Activated T-helper 2 cell treated with anti-CD3 and anti-CD28 coated beads, Interferon-gamma antibody, Interleukin-2, Interleukin-4, amounts not matched to agents 10 μg/mL and 5 μg/mL and 100 μg/mL, durations not matched to agents 14 hours and 24 hours and 36 hours (primary cell): ENCODE measurements around the gene LRRC14B. TPM values are rescaled to one million over a fixed set of nuclear protein-coding genes. Genes with fewer than 3 reads are reported as not detected.
"Not testable (repeated sequence)": the region's sequence is repeated elsewhere in the genome, so short reads cannot be mapped to it uniquely, and the experiment has no call there.

ENCODE experiments used
- DNase-seq: peaks from one replicate; pipeline ENCODE4 v3.0.0; 2021; ENCODE audit warnings: low spot score
- H3K27ac Mint-ChIP-seq: one replicate; pipeline ENCODE4 v1.8.0; 2021; ENCODE audit warnings: mixed read lengths
- H3K27me3 Mint-ChIP-seq: one replicate; pipeline ENCODE4 v1.8.0; 2021; ENCODE audit warnings: low read depth, mixed read lengths
- H3K36me3 Mint-ChIP-seq: one replicate; pipeline ENCODE4 v1.8.0; 2021; ENCODE audit warnings: low read depth, mixed read lengths
- H3K4me1 Mint-ChIP-seq: one replicate; pipeline ENCODE4 v1.8.0; 2021; ENCODE audit warnings: low read depth, mixed read lengths
- H3K4me3 Mint-ChIP-seq: one replicate; pipeline ENCODE4 v1.8.0; 2021; ENCODE audit warnings: low read depth, mild to moderate bottlenecking, moderate library complexity, mixed read lengths
- H3K9me3 Mint-ChIP-seq: one replicate; pipeline ENCODE4 v1.8.0; 2021; ENCODE audit warnings: mixed read lengths
- intact Hi-C: fragments of 100-400 bp; cut with micrococcal nuclease; formaldehyde crosslinking; loops from one replicate; pipeline ENCODE4 v1.15.1; 2023
- total RNA-seq: library from RNA; stranded (reverse); gene quantifications from 2 replicates; pipeline ENCODE4 v1.2.3, GENCODE V29; 2022

The LRRC14B gene
- total RNA-seq, 1 donor from 2014 or later = not detected

- not testable (repeated sequence) for H3K27me3 Mint-ChIP-seq, H3K9me3 Mint-ChIP-seq
- peak; percentile 97 for DNase-seq
- H3K4me1 Mint-ChIP-seq = peaks cover 42% of the 10 kb centered on the region
- peak within 1 kb of the TSS; percentile 86 for H3K27ac Mint-ChIP-seq
- H3K36me3 Mint-ChIP-seq = peaks cover 40% of the 10 kb centered on the region
- peak within 1 kb of the TSS; percentile 94 for H3K4me3 Mint-ChIP-seq
- intact Hi-C loops = loop anchor here (2.0 kb wide), 1 partner anchor 29 kb away; no protein-coding TSS in a partner anchor
These were observed 26.5 kb downstream of the LRRC14B start, which contains the start of the genes CCDC127 and SDHA for GRCh38 chr5:217494-218456. TSS of gene CCDC127 (minus strand) at chr5:218153. CDS start at chr5:216849, 1,304 bp downstream. TSS of gene SDHA (plus strand) at chr5:218320. CDS start at chr5:218356, 36 bp downstream.

GRCh38 chr5:218457-219291 lies 27.4 kb downstream of the LRRC14B start:
- Mint-ChIP-seq H3K27ac (peak overlapping the region; percentile 84), H3K4me1 (peaks cover 49% of the 10 kb centered on the region), H3K27me3 (no peaks in the 10 kb centered on the region), H3K9me3 (no peaks in the 10 kb centered on the region), H3K36me3 (peaks cover 42% of the 10 kb centered on the region), H3K4me3 (peak overlapping the region; percentile 94)
- intact Hi-C loops = loop anchor here (2.0 kb wide), 1 partner anchor 30 kb away; no protein-coding TSS in a partner anchor
- DNase-seq = peak; percentile 17

DNA sequence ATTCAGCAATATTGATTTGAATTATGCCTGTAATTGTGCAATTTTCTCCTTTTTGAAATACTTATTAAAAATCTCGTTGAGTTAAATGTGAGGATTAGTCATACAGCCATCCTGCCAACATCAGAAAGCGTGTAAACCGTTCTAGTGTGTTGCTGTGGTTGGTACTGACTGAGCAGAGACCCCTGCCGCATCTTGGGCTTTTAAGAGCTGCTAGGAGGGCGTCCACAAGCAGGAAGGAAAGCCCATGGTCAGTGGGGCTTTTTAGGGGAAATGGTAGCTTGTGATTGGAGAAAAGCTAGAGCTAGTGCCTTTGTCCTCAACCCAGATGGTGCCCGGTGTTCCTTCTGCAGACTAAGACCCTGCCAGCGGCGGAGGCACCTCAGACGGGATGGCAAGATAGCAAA lies 28.2 kb downstream of the LRRC14B start:
- peak; percentile 17 for DNase-seq
- intact Hi-C loops = loop anchor here (2.0 kb wide), 1 partner anchor 31 kb away; no protein-coding TSS in a partner anchor
- H3K9me3 Mint-ChIP-seq = no peaks in the 10 kb centered on the region
- peaks cover 40% of the 10 kb centered on the region for H3K36me3 Mint-ChIP-seq
- H3K27ac Mint-ChIP-seq = peak overlapping the region; percentile 84
- peaks cover 45% of the 10 kb centered on the region for H3K4me1 Mint-ChIP-seq
- H3K4me3 Mint-ChIP-seq = peak overlapping the region; percentile 94
- no peaks in the 10 kb centered on the region for H3K27me3 Mint-ChIP-seq

DNA sequence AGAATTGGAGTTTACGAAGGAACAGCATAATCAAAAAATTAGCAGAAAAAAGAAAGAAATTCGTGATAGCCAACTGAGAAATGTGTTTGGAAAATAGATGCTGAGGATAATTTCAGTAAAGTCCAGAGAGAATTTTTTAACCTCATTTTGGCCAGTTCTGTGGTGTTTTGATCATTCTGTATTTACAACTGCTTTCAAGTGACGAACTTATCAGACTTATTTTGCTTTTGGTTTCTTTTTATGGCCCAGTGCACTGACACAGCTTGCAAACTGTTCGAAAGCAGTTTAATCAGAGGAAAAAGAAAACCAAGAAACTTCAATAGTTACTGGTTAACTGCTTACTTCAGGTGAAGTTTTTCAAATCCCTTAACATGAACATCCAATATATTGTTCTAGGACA lies 28.7 kb downstream of the LRRC14B start:
- Mint-ChIP-seq H3K4me1 (peaks cover 43% of the 10 kb centered on the region), H3K27ac (peak overlapping the region; percentile 84), H3K9me3 (no peaks in the 10 kb centered on the region), H3K36me3 (peaks cover 43% of the 10 kb centered on the region), H3K4me3 (peak overlapping the region; percentile 94), H3K27me3 (no peaks in the 10 kb centered on the region)
- intact Hi-C loops = loop anchor here (1.0 to 2.0 kb wide), 2 partner anchors 31 to 51 kb away; partner anchors contain the start of gene PDCD6
- no peak for DNase-seq

DNA sequence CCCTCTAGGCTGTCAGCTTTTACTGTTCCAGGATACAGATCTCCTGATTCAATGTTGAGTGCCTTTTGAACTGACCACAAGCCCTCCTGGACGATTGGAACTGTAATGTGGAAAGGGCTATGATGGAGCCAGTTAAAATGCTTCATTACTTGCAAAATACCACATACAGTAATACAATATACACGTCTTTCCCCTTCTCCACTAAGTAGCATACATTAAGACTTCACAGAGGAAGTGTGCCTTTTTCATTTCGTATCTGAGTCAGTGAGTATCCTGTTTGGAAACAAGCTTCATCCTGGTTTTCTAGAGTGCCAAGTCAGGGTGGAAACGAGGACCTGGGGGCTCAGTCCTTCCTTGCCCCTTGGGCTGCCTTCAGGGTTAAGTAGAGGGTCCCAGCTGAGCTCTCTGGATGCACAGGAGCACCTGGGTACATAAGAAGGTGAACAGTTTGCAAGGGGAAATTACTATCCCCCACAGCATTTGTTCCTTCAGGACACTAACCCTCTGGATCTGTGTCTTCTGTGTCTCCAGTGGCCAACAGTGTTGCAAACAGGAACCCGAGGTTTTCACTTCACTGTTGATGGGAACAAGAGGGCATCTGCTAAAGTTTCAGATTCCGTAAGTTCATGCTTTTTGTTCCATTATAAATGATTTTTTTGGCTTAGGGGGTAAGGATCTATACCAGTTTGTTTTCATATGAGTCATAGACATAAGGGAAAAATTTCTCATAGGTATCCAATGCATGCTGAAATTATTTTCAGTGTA lies 31.8 kb downstream of the LRRC14B start:
- H3K27me3 Mint-ChIP-seq, intact Hi-C loops, H3K4me3 Mint-ChIP-seq, DNase-seq, H3K9me3 Mint-ChIP-seq: not testable (repeated sequence)
- Mint-ChIP-seq H3K4me1 (peaks cover 30% of the 10 kb centered on the region), H3K27ac (peak overlapping the region; percentile 75), H3K36me3 (peaks cover 54% of the 10 kb centered on the region)

DNA sequence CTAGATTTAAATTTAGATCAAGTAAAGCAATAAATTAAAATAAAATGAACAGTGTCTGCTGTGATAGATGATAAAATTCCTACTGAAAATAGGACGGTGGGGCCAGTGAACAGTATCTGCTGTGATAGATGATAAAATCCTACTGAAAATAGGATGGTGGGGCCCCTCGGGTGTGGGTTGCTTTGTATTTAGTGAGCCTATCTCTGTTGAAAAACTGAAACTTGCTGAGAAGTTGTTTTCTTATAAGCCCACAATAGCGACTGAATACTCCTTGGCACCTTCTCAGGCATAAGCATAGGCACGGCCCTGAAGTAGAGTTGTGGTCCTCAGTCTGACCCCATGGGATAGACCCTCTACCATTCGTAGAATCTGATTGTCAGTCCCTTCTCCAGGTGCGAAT lies 32.5 kb downstream of the LRRC14B start:
- H3K9me3 Mint-ChIP-seq = no peaks in the 10 kb centered on the region
- DNase-seq = no peak
- no peaks in the 10 kb centered on the region for H3K27me3 Mint-ChIP-seq
- intact Hi-C loops = no loop called here
- H3K27ac Mint-ChIP-seq = no peak overlapping the region
- peaks cover 60% of the 10 kb centered on the region for H3K36me3 Mint-ChIP-seq
- peaks cover 30% of the 10 kb centered on the region for H3K4me1 Mint-ChIP-seq
- no peak overlapping the region for H3K4me3 Mint-ChIP-seq

DNA sequence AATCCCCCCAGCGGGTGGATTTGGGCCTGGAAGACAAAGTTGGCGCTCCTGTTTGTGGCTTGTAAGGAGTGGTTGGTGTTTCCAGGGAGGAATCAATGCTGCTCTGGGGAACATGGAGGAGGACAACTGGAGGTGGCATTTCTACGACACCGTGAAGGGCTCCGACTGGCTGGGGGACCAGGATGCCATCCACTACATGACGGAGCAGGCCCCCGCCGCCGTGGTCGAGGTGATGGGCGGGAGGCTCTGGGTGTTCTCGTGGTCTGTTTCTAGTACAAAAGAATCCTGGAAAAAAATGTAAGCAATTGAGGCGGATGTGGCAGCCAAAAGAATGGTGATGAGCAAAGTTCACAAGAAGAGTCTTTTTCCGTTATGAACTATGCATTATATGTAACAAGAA lies 34.0 kb downstream of the LRRC14B start:
- H3K27me3 Mint-ChIP-seq = no peaks in the 10 kb centered on the region
- no peak overlapping the region for H3K4me3 Mint-ChIP-seq
- H3K36me3 Mint-ChIP-seq = peaks cover 69% of the 10 kb centered on the region
- peaks cover 28% of the 10 kb centered on the region for H3K4me1 Mint-ChIP-seq
- peak overlapping the region; percentile 11 for H3K27ac Mint-ChIP-seq
- no peaks in the 10 kb centered on the region for H3K9me3 Mint-ChIP-seq
- intact Hi-C loops = no loop called here
- DNase-seq = no peak

GRCh38 chr5:227375-227774 lies 36.1 kb downstream of the LRRC14B start:
- H3K27ac Mint-ChIP-seq, DNase-seq, intact Hi-C loops, H3K9me3 Mint-ChIP-seq, H3K27me3 Mint-ChIP-seq, H3K4me3 Mint-ChIP-seq: not testable (repeated sequence)
- Mint-ChIP-seq H3K36me3 (peaks cover 79% of the 10 kb centered on the region), H3K4me1 (peaks cover 20% of the 10 kb centered on the region)

- no peak overlapping the region for H3K4me3 Mint-ChIP-seq
- intact Hi-C loops = no loop called here
- peaks cover 84% of the 10 kb centered on the region for H3K36me3 Mint-ChIP-seq
- no peak for DNase-seq
- no peak overlapping the region for H3K27ac Mint-ChIP-seq
- no peaks in the 10 kb centered on the region for H3K9me3 Mint-ChIP-seq
- H3K27me3 Mint-ChIP-seq = no peaks in the 10 kb centered on the region
- peaks cover 9% of the 10 kb centered on the region for H3K4me1 Mint-ChIP-seq
These were observed 37.6 kb downstream of the LRRC14B start for GRCh38 chr5:228886-229285.

GRCh38 chr5:230711-231110 lies 39.4 kb downstream of the LRRC14B start:
- no peak overlapping the region for H3K4me3 Mint-ChIP-seq
- H3K4me1 Mint-ChIP-seq = peaks cover 5% of the 10 kb centered on the region
- H3K36me3 Mint-ChIP-seq = peaks cover 82% of the 10 kb centered on the region
- no peaks in the 10 kb centered on the region for H3K9me3 Mint-ChIP-seq
- H3K27me3 Mint-ChIP-seq = no peaks in the 10 kb centered on the region
- H3K27ac Mint-ChIP-seq = no peak overlapping the region
- intact Hi-C loops = no loop called here
- DNase-seq = no peak

- peaks cover 82% of the 10 kb centered on the region for H3K36me3 Mint-ChIP-seq
- intact Hi-C loops = no loop called here
- peaks cover 5% of the 10 kb centered on the region for H3K4me1 Mint-ChIP-seq
- H3K27ac Mint-ChIP-seq = peak overlapping the region; percentile 49
- no peaks in the 10 kb centered on the region for H3K27me3 Mint-ChIP-seq
- H3K9me3 Mint-ChIP-seq = no peaks in the 10 kb centered on the region
- DNase-seq = no peak
- no peak overlapping the region for H3K4me3 Mint-ChIP-seq
These were observed 40.4 kb downstream of the LRRC14B start for GRCh38 chr5:231661-232060.

DNA sequence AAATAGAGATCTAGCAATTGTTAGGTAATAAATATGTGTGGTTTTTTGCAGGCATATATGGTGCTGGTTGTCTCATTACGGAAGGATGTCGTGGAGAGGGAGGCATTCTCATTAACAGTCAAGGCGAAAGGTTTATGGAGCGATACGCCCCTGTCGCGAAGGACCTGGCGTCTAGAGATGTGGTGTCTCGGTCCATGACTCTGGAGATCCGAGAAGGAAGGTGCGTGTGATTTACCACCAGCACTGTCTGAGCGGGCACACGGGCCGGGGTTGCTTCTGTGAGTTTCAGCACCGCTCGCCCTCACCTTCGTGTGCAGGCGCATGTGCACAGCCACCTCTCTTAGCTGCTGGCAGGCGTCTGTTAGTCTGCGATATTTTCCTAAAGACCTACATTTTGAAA lies 42.1 kb downstream of the LRRC14B start:
- intact Hi-C loops, H3K27me3 Mint-ChIP-seq, H3K4me3 Mint-ChIP-seq, H3K9me3 Mint-ChIP-seq, H3K4me1 Mint-ChIP-seq, DNase-seq, H3K27ac Mint-ChIP-seq: not testable (repeated sequence)
- H3K36me3 Mint-ChIP-seq = peaks cover 79% of the 10 kb centered on the region
